Small intestine (tissue), 7 donors: Measurements from ENCODE around the gene SCAF1. TPM values are rescaled to one million over a fixed set of nuclear protein-coding genes. Genes with fewer than 3 reads are reported as not detected.

ENCODE experiments used
- DNase-seq, 2 donors: peaks; one replicate each; pipeline versions ENCODE4 v3.0.0 to v3.0.0-alpha.2; 2013
- FAIRE-seq: peaks from 2 replicates; lab custom pipeline; 2012; peaks lifted over from hg19 to GRCh38; lab: Jason Lieb, UNC
- H3K27ac ChIP-seq, 3 donors: one replicate each; pipeline ENCODE4 v1.5.1; 2013; ENCODE audit warnings: low read length in 2 of 3, mild to moderate bottlenecking in 2 of 3, control low read depth in 1 of 3, inconsistent platforms in 1 of 3, low read depth in 1 of 3, moderate library complexity in 1 of 3
- H3K27me3 ChIP-seq, 3 donors: one replicate each; pipeline ENCODE4 v1.6.1; 2013; ENCODE audit warnings: low read length in 3 of 3, inconsistent platforms in 1 of 3; ENCODE audit not compliant: control insufficient read depth in 3 of 3, insufficient read depth in 3 of 3
- H3K36me3 ChIP-seq, 3 donors: one replicate each; pipeline ENCODE4 v1.6.1; 2013; ENCODE audit warnings: low read length in 3 of 3, inconsistent platforms in 1 of 3, low read depth in 1 of 3, mild to moderate bottlenecking in 1 of 3, moderate library complexity in 1 of 3; ENCODE audit not compliant: control insufficient read depth in 3 of 3, insufficient read depth in 2 of 3
- H3K4me1 ChIP-seq, 3 donors: one replicate each; pipeline ENCODE4 v1.6.1; 2013; ENCODE audit warnings: low read length in 2 of 3, inconsistent platforms in 1 of 3, low read depth in 1 of 3, mild to moderate bottlenecking in 1 of 3, moderate library complexity in 1 of 3; ENCODE audit not compliant: control insufficient read depth in 3 of 3, insufficient read depth in 2 of 3
- H3K4me3 ChIP-seq, 3 donors: one replicate each; pipeline ENCODE4 v1.5.1; 2013; ENCODE audit warnings: low read length in 3 of 3, control low read depth in 1 of 3, inconsistent platforms in 1 of 3, low read depth in 1 of 3, mild to moderate bottlenecking in 1 of 3, moderate library complexity in 1 of 3
- H3K9me3 ChIP-seq, 2 donors: one replicate each; pipeline ENCODE4 v1.6.1; 2013; ENCODE audit warnings: low read depth in 1 of 2, low read length in 1 of 2; ENCODE audit not compliant: control insufficient read depth in 2 of 2, insufficient read depth in 1 of 2
- WGBS, 3 donors: extraction: QIAGEN DNeasy Blood & Tissue Kit; methylation state at CpG; one replicate each; pipeline ENCODE4 v1.1.7; 2013; 5-methylcytosine and 5-hydroxymethylcytosine counted together
- polyA plus RNA-seq, 4 donors: library from polyadenylated mRNA; stranded (reverse) in 3 of 4; unstranded in 1 of 4; fragments of 200-250 nt in 3 of 4; fragments of 120-200 nt in 1 of 4; gene quantifications; one replicate each; pipeline versions ENCODE4 v1.2.1 to v1.2.3, GENCODE V29; 2013
- donor health status: healthy with polysubstance abuse.
- donor health status: control.
- donor health status: control.
- donor health status: Bipolar disorder and iron deficiency.
- donor health status: healthy.

The SCAF1 gene
- polyA plus RNA-seq, 4 donors: 10.5 to 36.2 (median 19.8) TPM

DNA sequence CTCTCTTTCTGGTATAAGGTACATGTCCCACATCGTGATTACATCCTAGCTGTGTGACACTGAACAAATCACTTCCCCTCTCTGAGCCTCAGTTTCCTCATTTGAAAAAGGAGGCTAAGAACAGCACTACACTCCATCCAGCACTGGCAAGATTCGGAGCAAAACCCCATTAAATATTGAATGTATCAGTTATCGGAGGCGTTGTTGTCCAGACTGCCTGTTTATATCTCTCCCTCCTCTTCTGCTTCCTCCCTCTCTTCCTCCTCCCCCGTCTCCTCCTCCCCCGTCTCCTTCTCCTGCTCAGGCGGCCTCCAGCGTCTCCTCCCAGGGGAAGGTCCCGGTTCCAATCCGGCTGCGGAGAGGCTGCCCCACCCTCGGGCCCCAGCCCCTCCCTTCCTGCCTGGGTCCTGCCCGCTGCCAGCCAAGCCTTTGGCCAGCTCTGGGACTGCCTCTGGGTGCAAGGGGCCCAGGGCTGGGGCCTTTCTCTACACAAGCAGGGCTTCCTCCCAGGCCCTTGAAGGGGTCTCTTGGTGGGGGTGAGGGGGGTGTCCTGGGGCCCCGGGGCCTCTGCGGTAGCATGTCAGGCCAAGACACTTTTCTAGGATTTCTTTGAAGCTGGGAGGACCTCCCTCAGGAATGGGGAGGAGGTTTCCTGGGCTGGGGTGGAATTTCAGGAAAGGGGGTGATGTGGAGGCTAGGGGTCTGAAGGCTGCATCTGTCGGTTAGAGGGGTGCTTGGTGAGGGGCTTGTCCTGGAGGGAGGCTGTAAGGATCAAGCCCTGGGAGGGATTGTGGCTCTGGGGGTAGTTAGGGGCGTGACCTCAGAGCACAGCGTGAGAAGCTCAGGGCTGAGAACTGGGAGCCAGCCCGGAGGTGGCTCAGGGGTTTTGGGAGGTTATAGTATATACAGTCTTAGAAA lies 3.9 kb upstream of the SCAF1 start:
- peaks cover 0 to 50% (median 16%) of the 10 kb centered on the region in 3 donors for H3K4me1 ChIP-seq
- FAIRE-seq (no peak), DNase-seq (peak; percentile 78 to 93)
- peak overlapping the region; percentile 12 to 34 (median 30) for H3K4me3 ChIP-seq
- peaks cover 0 to 17% (median 0%) of the 10 kb centered on the region in 3 donors for H3K27me3 ChIP-seq
- H3K36me3 ChIP-seq: peaks cover 0 to 13% (median 0%) of the 10 kb centered on the region in 3 donors
- H3K27ac ChIP-seq: peak overlapping the region; percentile 35 to 87 (median 63)
- WGBS, 3 donors: 8 to 10% (median 10%) methylated on average over 18 to 19 of the region's 19 CpGs
- no peaks in the 10 kb centered on the region for H3K9me3 ChIP-seq

GRCh38 chr19:49639401-49640112 lies 2.5 kb upstream of the SCAF1 start:
- 4 to 8% (median 6%) methylated on average over 25 to 31 of the region's 31 CpGs for WGBS, 3 donors
- FAIRE-seq (no peak), DNase-seq (peak in 1 of 2 donors; percentile 42)
- H3K27ac ChIP-seq: peak overlapping the region; percentile 79 to 99 (median 95)
- H3K4me3 ChIP-seq: peak overlapping the region; percentile 48 to 78 (median 65)
- peaks cover 0 to 58% (median 16%) of the 10 kb centered on the region in 3 donors for H3K4me1 ChIP-seq
- peaks cover 0 to 17% (median 0%) of the 10 kb centered on the region in 3 donors for H3K27me3 ChIP-seq
- peaks cover 0 to 13% (median 0%) of the 10 kb centered on the region in 3 donors for H3K36me3 ChIP-seq
- no peaks in the 10 kb centered on the region for H3K9me3 ChIP-seq

GRCh38 chr19:49640113-49640898 lies 1.7 kb upstream of the SCAF1 start, which contains the start of gene RRAS:
TSS of gene RRAS (minus strand) at chr19:49640143. CDS start at chr19:49640098, 45 bp downstream.
- FAIRE-seq: peak; percentile 81
- 0% methylated on average over 40 to 51 of the region's 51 CpGs for WGBS, 3 donors
- Histone ChIP-seq H3K4me3 (peak within 1 kb of the TSS; percentile 48 to 78 (median 65)), H3K27ac (peak within 1 kb of the TSS; percentile 95 to 99 (median 95)), H3K27me3 (peaks cover 0 to 16% (median 0%) of the 10 kb centered on the region in 3 donors), H3K36me3 (peaks cover 0 to 17% (median 0%) of the 10 kb centered on the region in 3 donors), H3K9me3 (no peaks in the 10 kb centered on the region), H3K4me1 (peaks cover 0 to 57% (median 16%) of the 10 kb centered on the region in 3 donors)
- DNase-seq: peak; percentile 100

DNA sequence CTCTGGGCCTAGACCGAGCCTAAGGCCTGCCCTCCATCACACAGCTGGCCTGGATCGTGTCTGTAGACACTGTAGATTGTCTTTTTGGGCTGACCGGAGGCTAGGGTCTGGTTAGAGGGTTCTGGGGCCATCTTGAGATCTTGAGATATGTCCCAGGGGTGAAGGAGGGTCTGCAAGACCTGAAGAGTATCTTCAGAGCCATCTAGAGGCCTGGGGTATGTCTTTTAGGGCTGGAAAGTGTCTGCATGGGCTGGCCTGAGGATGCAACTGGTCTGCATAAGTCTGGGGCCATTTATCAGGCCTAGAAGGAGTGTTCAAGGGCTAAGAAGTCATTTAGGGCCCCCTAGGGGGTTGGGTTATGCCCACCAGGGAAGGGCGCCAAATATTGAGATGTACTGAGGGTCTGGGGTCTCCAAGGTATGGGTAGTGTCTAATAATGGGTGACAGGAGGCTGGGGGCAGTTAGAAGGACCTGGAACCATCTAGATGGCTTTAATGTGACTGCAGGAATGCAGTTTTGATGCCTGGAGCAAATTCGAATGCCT lies 555 bp downstream of the SCAF1 start:
- Histone ChIP-seq H3K9me3 (no peaks in the 10 kb centered on the region), H3K36me3 (peaks cover 0 to 30% (median 12%) of the 10 kb centered on the region in 3 donors), H3K27ac (peak overlapping the region; percentile 76 to 84 (median 77)), H3K4me3 (peak overlapping the region; percentile 75 to 96 (median 93)), H3K4me1 (peaks cover 0 to 44% (median 15%) of the 10 kb centered on the region in 3 donors), H3K27me3 (no peaks in the 10 kb centered on the region)
- WGBS, 3 donors: 4 to 7% (median 6%) methylated on average over 5 of the region's 5 CpGs
- DNase-seq (no peak), FAIRE-seq (no peak)

DNA sequence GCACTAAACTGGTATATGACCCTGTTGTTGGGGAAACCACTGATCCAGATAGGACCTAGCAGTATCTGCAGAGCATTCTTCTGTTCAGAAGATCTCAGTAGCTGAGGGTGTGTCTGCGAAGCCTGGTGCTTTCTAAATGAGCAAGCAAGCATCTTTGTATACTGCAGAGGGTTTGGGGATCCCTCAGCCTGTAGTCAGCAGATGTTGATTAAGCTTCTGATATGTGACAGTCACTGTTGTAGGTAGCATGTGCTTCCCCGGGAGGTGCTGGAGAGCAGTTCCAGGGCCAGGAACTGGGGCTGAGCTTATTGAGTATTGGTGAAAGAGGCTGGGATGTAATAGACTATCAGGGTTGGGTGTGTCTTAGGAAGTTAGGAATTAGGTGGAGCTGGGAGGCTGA lies 1.5 kb downstream of the SCAF1 start:
- H3K36me3 ChIP-seq: peaks cover 2 to 39% (median 12%) of the 10 kb centered on the region in 3 donors
- FAIRE-seq: no peak
- H3K4me1 ChIP-seq: peaks cover 0 to 35% (median 8%) of the 10 kb centered on the region in 3 donors
- no peaks in the 10 kb centered on the region for H3K27me3 ChIP-seq
- no peak overlapping the region for H3K27ac ChIP-seq
- no peaks in the 10 kb centered on the region for H3K9me3 ChIP-seq
- DNase-seq: no peak
- WGBS, 3 donors: 51 to 59% (median 59%) methylated on average over 2 of the region's 2 CpGs
- H3K4me3 ChIP-seq: no peak overlapping the region

- no peak overlapping the region for H3K27ac ChIP-seq
- H3K36me3 ChIP-seq: peaks cover 2 to 56% (median 12%) of the 10 kb centered on the region in 3 donors
- 91 to 94% (median 92%) methylated on average over 11 of the region's 11 CpGs for WGBS, 3 donors
Measured at GRCh38 chr19:49645592-49645991, 3.6 kb downstream of the SCAF1 start.

DNA sequence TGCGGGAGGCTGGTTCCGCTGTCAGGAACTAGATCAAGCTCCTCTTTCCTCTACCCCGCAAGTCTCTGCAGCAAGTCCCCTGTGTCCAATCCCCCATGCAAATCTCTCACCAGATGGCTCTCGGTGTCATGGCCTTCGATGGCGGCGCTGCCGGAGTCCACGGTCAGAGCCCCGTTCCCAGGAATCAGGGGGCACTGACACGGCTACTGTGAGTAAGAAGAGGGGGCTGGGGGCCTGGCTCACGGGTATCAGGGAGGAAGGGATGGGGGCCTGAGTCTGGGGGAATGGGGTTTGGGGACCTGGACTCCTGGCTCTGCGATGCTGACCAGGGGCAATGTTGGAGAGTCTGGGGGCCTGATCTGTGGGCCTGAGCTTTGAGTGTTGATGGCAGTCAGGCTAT lies 4.0 kb downstream of the SCAF1 start:
- Histone ChIP-seq H3K9me3 (no peaks in the 10 kb centered on the region), H3K4me1 (peaks cover 0 to 21% (median 3%) of the 10 kb centered on the region in 3 donors), H3K36me3 (peaks cover 4 to 58% (median 12%) of the 10 kb centered on the region in 3 donors), H3K4me3 (no peak overlapping the region), H3K27me3 (no peaks in the 10 kb centered on the region), H3K27ac (no peak overlapping the region)
- WGBS, 3 donors: 92 to 95% (median 94%) methylated on average over 13 of the region's 13 CpGs
- DNase-seq (no peak), FAIRE-seq (no peak)

More at GRCh38 chr19:49645592-49645991, 3.6 kb downstream of the SCAF1 start:
- H3K4me1 ChIP-seq: peaks cover 0 to 23% (median 3%) of the 10 kb centered on the region in 3 donors
- H3K4me3 ChIP-seq: no peak overlapping the region
- DNase-seq (no peak), FAIRE-seq (no peak)
- H3K27me3 ChIP-seq: no peaks in the 10 kb centered on the region
- H3K9me3 ChIP-seq: no peaks in the 10 kb centered on the region
